ENCODE results near the gene SYNJ2. TPM values are rescaled to one million over a fixed set of nuclear protein-coding genes. Genes with fewer than 3 reads are reported as not detected.

Gene SYNJ2
- polyA plus RNA-seq, 1 experiment: 40.8 TPM

DNA sequence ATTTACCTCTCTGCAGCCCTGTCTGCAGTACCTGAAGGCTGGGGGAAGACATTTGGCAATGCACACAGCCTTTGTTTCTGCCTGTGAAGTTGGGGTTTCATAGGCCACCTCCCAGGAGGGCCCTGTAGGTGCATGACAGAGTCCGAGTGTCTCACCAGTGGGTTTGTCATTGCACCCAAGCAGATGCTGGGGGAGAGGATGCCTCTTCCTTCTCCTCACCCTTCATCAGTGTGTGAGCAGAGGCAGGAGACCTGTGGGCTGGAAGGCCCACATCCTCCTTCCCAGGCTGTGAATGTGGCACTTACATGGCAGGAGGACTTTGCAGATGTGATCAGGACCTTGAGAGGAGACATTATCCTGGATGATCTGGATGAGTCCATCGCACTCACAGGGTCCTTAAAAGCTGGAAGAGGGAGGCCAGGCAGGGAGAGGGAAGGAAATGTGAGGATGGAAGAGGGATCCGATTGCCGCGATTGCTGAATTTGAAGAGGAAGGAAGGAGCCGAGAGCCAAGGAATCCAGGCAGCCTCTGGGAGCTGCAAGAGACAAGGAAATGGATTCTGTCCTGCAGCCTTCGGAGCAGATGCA, 30.4 kb downstream of the SYNJ2 start:
- TF ChIP-seq, protein P1, sequence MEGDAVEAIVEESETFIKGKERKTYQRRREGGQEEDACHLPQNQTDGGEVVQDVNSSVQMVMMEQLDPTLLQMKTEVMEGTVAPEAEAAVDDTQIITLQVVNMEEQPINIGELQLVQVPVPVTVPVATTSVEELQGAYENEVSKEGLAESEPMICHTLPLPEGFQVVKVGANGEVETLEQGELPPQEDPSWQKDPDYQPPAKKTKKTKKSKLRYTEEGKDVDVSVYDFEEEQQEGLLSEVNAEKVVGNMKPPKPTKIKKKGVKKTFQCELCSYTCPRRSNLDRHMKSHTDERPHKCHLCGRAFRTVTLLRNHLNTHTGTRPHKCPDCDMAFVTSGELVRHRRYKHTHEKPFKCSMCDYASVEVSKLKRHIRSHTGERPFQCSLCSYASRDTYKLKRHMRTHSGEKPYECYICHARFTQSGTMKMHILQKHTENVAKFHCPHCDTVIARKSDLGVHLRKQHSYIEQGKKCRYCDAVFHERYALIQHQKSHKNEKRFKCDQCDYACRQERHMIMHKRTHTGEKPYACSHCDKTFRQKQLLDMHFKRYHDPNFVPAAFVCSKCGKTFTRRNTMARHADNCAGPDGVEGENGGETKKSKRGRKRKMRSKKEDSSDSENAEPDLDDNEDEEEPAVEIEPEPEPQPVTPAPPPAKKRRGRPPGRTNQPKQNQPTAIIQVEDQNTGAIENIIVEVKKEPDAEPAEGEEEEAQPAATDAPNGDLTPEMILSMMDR (IDR thresholded peaks at IDR 0.05; ENCODE audit: low read depth, low read length): no peak
- POLR2A ChIA-PET: interaction anchor here (1.7 kb wide), 1 partner anchor 14 kb away, joined by 6 read pairs; no protein-coding TSS in a partner anchor
- DNase-seq (ENCODE audit: low read depth, low spot score): no peak
- Histone ChIP-seq H3K27ac (ENCODE audit: low read depth, low read length) (peak overlapping the region; percentile 31), H3K27me3 (ENCODE audit: control insufficient read depth, insufficient read depth, low read length) (no peaks in the 10 kb centered on the region), H3K9me3 (ENCODE audit: control insufficient read depth, insufficient read depth, low read length) (no peaks in the 10 kb centered on the region; the same call in 1 of the 2 replicates), H3K4me3 (ENCODE audit: low read depth, low read length) (no peak overlapping the region)
- CTCF ChIA-PET: interaction anchor here (0.6 to 1.4 kb wide), 3 partner anchors 14 to 67 kb away, joined by 3 to 5 read pairs (median 5); no protein-coding TSS in a partner anchor

DNA sequence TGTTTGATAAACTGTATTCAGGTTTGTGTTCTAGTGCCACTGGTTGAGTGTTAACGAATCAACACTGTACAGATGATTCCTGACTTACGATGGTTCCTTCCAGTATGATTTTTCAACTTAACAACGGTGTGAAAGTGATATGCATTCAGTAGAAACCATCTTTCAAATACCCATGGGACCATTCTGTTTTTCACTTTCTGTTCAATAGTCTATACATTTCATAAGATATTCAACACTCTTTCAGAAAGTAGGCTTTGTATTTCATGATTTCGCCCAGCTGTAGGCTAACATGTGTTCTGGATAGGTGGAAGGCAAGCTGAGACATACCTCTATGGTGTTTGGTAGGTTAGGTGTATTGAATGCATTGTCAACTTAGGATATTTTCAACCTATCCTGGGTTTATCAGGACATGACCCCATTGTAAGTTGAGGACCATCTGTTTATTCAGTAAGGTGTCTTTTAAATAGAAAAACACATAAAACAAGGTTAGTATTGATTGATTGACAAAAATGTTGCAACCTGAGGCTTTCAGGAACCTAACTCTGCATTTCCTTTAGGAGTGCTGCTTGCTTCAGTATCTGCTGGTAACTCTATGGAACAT, 32.3 kb downstream of the SYNJ2 start:
- Histone ChIP-seq H3K9me3 (ENCODE audit: control insufficient read depth, insufficient read depth, low read length) (no peaks in the 10 kb centered on the region; the same call in 1 of the 2 replicates), H3K27ac (ENCODE audit: low read depth, low read length) (peak overlapping the region; percentile 52), H3K4me3 (ENCODE audit: low read depth, low read length) (no peak overlapping the region), H3K27me3 (ENCODE audit: control insufficient read depth, insufficient read depth, low read length) (no peaks in the 10 kb centered on the region)
- TF ChIP-seq, protein P1 (IDR thresholded peaks at IDR 0.05; ENCODE audit: low read depth, low read length): no peak
- POLR2A ChIA-PET: interaction anchor here (0.6 kb wide), 1 partner anchor 45 kb away, joined by 7 read pairs; no protein-coding TSS in a partner anchor
- DNase-seq (ENCODE audit: low read depth, low spot score): no peak
- CTCF ChIA-PET: interaction anchor here (2.9 kb wide), 1 partner anchor 12 kb away, joined by 14 read pairs; no protein-coding TSS in a partner anchor

DNA sequence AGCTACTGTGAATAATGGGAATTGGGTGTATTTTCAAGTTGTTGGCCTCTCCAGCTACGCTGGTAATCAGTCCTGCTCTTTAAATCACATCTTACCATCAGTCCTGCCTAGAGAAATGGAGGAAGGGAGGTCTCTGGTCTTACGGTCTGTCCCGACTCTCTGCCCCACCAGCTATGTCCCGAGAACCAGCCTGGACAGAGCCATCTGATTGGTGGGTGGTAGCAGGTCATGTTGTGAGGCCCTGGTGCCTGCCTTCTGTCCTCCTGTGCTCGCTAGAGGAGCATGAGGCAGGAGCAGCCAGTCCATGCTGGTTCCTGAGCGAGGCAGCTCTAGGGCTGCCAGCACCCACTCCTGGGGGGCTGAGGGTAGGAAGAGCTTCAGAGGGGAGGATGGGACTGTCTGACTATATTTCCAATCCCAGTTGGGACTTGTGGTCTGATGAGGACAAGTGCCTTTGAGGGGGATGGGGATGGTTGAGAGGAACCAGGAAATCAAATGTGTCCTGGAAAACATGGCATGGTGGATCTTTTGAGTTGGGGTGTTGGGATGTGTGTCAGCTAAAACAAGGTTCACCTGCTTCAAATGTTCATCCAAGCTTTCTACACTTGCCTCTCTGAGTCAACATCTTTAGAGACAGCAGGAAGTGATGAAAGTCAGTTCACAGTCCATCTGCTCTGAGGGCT, 33.0 kb downstream of the SYNJ2 start:
- H3K27me3 ChIP-seq (ENCODE audit: control insufficient read depth, insufficient read depth, low read length): no peaks in the 10 kb centered on the region
- ChIA-PET CTCF (interaction anchor here (2.9 kb wide), 1 partner anchor 12 kb away, joined by 14 read pairs; no protein-coding TSS in a partner anchor), POLR2A (interaction anchor here (0.9 kb wide), 1 partner anchor 11 kb away, joined by 3 read pairs; no protein-coding TSS in a partner anchor)
- peak overlapping the region; percentile 52 for H3K27ac ChIP-seq (ENCODE audit: low read depth, low read length)
- DNase-seq (ENCODE audit: low read depth, low spot score): no peak
- TF ChIP-seq, protein P1 (IDR thresholded peaks at IDR 0.05; ENCODE audit: low read depth, low read length): no peak
- H3K9me3 ChIP-seq (ENCODE audit: control insufficient read depth, insufficient read depth, low read length): no peaks in the 10 kb centered on the region; the same call in 1 of the 2 replicates
- no peak overlapping the region for H3K4me3 ChIP-seq (ENCODE audit: low read depth, low read length)

DNA sequence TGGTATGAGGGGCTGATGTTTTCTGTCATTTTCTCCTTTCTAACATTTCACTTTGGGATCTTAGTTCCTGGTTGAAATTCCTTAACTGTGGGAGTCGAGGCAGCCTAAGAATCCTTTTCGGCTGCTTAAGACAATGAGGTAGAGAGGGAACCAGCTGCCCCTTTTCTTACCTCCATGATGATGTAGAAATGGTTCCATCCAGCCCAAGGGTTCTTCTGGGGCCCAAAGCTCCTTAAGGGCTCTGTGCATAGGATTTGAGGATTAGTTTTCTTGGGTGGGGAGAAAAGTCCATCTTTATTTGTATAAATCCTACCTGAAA, 33.5 kb downstream of the SYNJ2 start:
- no peaks in the 10 kb centered on the region for H3K27me3 ChIP-seq (ENCODE audit: control insufficient read depth, insufficient read depth, low read length)
- TF ChIP-seq, protein P1 (IDR thresholded peaks at IDR 0.05; ENCODE audit: low read depth, low read length): no peak
- CTCF ChIA-PET: interaction anchor here (0.7 to 2.9 kb wide), 2 partner anchors 11 to 47 kb away, joined by 3 to 14 read pairs; no protein-coding TSS in a partner anchor
- DNase-seq (ENCODE audit: low read depth, low spot score): no peak
- H3K9me3 ChIP-seq (ENCODE audit: control insufficient read depth, insufficient read depth, low read length): no peaks in the 10 kb centered on the region; the same call in 1 of the 2 replicates
- H3K27ac ChIP-seq (ENCODE audit: low read depth, low read length): peak overlapping the region; percentile 52
- POLR2A ChIA-PET: interaction anchor here (0.9 kb wide), 1 partner anchor 11 kb away, joined by 3 read pairs; no protein-coding TSS in a partner anchor
- H3K4me3 ChIP-seq (ENCODE audit: low read depth, low read length): no peak overlapping the region

Data from AG04450 (cell line).